Sigmoid colon (tissue), 4 donors: ENCODE results near the gene KCNAB1.

Experiments used
- EP300 ChIP-seq, 4 donors: sonication (generic); formaldehyde crosslinking; IDR thresholded peaks; one replicate each; pipeline ENCODE4 v1.6.1; 2017; ENCODE audit warnings: antibody characterized with exemption in 4 of 4
- POLR2A ChIP-seq, 2 donors: fragments of 450-650 bp; IDR thresholded peaks; one replicate each; pipeline ENCODE4 v1.6.1; 2016; ENCODE audit warnings: antibody characterized with exemption in 2 of 2, mild to moderate bottlenecking in 2 of 2, moderate library complexity in 2 of 2
- POLR2AphosphoS5 ChIP-seq, 4 donors: sonication (generic); formaldehyde crosslinking; IDR thresholded peaks; one replicate each; pipeline ENCODE4 v1.6.1; 2017; ENCODE audit warnings: antibody characterized with exemption in 4 of 4
- TF ChIP-seq, protein P1 (sequence below), 4 experiments: fragments of 450-650 bp in 3 of 4; fragments of 200-600 bp in 1 of 4; IDR thresholded peaks; one replicate each; pipeline ENCODE4 v1.5.1; 2016 to 2019; ENCODE audit warnings: antibody characterized with exemption in 4 of 4, mild to moderate bottlenecking in 3 of 4, moderate library complexity in 2 of 4

DNA sequence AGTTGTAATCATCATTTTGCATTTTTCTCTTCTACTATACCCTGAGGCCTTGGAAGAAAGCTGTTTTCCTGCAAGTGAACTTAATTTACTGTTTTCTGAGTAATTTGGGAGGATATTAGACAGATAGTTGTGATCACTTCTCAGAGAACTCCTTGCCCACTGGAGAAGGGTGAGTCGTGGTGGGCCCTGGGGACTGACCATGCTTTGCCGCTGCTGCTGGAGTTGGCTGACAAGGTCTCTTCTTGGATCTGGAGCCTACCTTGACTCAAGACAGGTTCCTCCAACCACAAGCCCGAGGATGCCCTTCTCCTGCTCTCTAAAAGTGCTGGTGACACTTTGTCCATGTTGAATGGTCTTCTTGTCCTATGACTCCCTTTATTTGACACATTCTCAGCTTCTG is 68.4 kb downstream of the KCNAB1 start:
- TF ChIP-seq POLR2A (IDR thresholded peaks at IDR 0.05) (no peak), POLR2AphosphoS5 (IDR thresholded peaks at IDR 0.05) (no peak), EP300 (IDR thresholded peaks at IDR 0.05) (no peak)
- TF ChIP-seq, protein P1, sequence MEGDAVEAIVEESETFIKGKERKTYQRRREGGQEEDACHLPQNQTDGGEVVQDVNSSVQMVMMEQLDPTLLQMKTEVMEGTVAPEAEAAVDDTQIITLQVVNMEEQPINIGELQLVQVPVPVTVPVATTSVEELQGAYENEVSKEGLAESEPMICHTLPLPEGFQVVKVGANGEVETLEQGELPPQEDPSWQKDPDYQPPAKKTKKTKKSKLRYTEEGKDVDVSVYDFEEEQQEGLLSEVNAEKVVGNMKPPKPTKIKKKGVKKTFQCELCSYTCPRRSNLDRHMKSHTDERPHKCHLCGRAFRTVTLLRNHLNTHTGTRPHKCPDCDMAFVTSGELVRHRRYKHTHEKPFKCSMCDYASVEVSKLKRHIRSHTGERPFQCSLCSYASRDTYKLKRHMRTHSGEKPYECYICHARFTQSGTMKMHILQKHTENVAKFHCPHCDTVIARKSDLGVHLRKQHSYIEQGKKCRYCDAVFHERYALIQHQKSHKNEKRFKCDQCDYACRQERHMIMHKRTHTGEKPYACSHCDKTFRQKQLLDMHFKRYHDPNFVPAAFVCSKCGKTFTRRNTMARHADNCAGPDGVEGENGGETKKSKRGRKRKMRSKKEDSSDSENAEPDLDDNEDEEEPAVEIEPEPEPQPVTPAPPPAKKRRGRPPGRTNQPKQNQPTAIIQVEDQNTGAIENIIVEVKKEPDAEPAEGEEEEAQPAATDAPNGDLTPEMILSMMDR (IDR thresholded peaks at IDR 0.05) = no peak
